GM12865 (cell line): ENCODE data around the gene C19orf85.

ENCODE experiments used
- DNase-seq: peaks from one replicate; pipeline ENCODE4 v3.0.0; 2010; ENCODE audit warnings: low read depth
- H3K4me3 ChIP-seq: 2 replicates; pipeline ENCODE4 v1.5.1; 2011; ENCODE audit warnings: mild to moderate bottlenecking, low read depth, low read length, control low read depth
- CTCF ChIP-seq: IDR thresholded peaks from 2 replicates; pipeline ENCODE4 v1.5.1; 2011; ENCODE audit warnings: low read length, control low read depth, low read depth, inconsistent platforms; ENCODE audit not compliant: insufficient read depth; ENCODE audit errors: missing control alignments

The C19orf85 gene

GRCh38 chr19:55442372-55442961 lies 22.1 kb downstream of the C19orf85 start:
- DNase-seq = no peak
- no peak for TF ChIP-seq CTCF
- H3K4me3 ChIP-seq = no peak overlapping the region

GRCh38 chr19:55441692-55442321 lies 22.7 kb downstream of the C19orf85 start:
- no peak for DNase-seq
- no peak overlapping the region for H3K4me3 ChIP-seq
- TF ChIP-seq CTCF = no peak

- no peak for DNase-seq
- no peak overlapping the region for H3K4me3 ChIP-seq
These were observed 23.2 kb downstream of the C19orf85 start for GRCh38 chr19:55441319-55441691.

GRCh38 chr19:55440411-55441105 lies 24.0 kb downstream of the C19orf85 start:
- TF ChIP-seq CTCF = no peak
- H3K4me3 ChIP-seq = no peak overlapping the region
- peak; percentile 49 for DNase-seq

More at GRCh38 chr19:55441319-55441691, 23.2 kb downstream of the C19orf85 start:
- no peak for TF ChIP-seq CTCF

GRCh38 chr19:55439052-55439451 lies 25.5 kb downstream of the C19orf85 start:
- no peak for TF ChIP-seq CTCF
- DNase-seq = no peak

GRCh38 chr19:55437410-55437809 lies 27.1 kb downstream of the C19orf85 start:
- no peak for DNase-seq
- no peak overlapping the region for H3K4me3 ChIP-seq

More at GRCh38 chr19:55439052-55439451, 25.5 kb downstream of the C19orf85 start:
- no peak overlapping the region for H3K4me3 ChIP-seq

More at GRCh38 chr19:55437410-55437809, 27.1 kb downstream of the C19orf85 start:
- no peak for TF ChIP-seq CTCF
